Measurements from ENCODE around the gene PMIS2.
"Not testable (repeated sequence)": the region's sequence is repeated elsewhere in the genome, so short reads cannot be mapped to it uniquely, and the experiment has no call there.

Gene PMIS2

GRCh38 chr19:35595026-35595425, 9.1 kb downstream of the PMIS2 start:
- not testable (repeated sequence) for DNase-seq (ENCODE audit: low read depth)

- no peak for DNase-seq (ENCODE audit: low read depth)
These were observed 10.0 kb downstream of the PMIS2 start for GRCh38 chr19:35595928-35596327.

GRCh38 chr19:35596366-35596999, 10.5 kb downstream of the PMIS2 start:
- DNase-seq (ENCODE audit: low read depth): no peak

DNA sequence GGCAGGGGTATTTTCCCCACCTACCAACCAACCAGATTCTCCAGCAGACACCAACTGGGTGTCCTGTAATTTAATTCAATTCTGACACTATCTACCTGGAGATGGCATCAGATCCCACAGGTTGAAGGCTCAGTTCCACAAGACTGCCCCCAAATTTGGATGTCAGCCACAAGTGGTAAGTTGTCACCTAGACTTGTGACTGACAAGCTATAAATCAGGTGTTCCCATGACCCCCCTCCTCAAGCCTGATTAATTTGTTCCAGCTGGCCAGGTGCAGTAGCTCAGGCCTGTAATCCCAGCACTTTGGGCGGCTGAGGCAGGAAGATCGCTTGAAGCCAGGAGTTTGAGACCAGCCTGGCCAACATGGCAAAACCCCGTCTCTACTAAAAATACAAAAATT, 16.0 kb downstream of the PMIS2 start:
- no peak for DNase-seq (ENCODE audit: low read depth)

- not testable (repeated sequence) for DNase-seq (ENCODE audit: low read depth)
These were observed 18.5 kb downstream of the PMIS2 start for GRCh38 chr19:35604436-35604835.

- not testable (repeated sequence) for DNase-seq (ENCODE audit: low read depth)
These were observed 21.2 kb downstream of the PMIS2 start for GRCh38 chr19:35607170-35607569.

GRCh38 chr19:35607661-35608060, 21.7 kb downstream of the PMIS2 start:
- DNase-seq (ENCODE audit: low read depth): no peak

GRCh38 chr19:35608251-35608650, 22.3 kb downstream of the PMIS2 start:
- DNase-seq (ENCODE audit: low read depth): no peak

DNA sequence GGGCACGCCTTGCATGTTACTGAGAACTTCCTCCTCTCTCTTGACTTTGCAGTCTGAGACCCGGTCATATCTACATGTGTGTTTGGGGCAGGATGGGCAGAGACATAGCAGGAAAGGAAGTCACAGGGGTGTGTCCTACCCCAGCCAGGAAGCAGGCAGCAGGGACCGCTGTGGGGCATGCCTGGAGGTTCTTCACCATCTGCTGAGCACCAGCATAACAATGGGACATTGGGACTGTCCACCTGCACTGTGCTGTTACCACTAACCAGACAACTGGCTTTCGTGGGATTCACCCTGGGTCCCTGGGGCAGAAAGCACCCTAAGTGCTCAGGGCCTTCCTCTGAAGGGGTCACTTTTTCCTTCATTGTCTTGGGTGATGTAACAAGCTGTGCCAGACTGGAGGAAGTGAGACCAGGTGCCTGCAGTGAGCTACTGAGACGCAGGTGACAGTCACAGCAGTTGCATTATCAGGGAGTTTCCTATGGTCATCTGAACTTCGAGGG, 23.9 kb downstream of the PMIS2 start:
- no peak for DNase-seq (ENCODE audit: low read depth)

DNA sequence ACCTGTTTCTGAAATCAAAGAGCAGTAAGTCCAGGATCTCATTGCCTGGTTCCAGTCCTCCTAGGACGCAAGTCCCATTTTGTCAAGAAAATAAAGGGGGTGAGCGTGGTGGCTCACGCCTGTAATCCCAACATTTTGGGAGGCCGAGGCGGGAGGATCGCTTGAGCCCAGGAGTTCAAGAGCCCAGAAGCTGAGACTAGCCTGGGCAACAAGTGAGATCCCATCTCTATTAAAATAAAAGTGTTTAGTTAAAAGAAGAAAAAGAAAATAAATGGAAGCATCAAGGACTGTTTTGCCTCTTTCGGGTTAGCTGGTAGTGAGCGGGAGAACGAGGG, 26.2 kb downstream of the PMIS2 start:
- DNase-seq (ENCODE audit: low read depth): no peak

DNA sequence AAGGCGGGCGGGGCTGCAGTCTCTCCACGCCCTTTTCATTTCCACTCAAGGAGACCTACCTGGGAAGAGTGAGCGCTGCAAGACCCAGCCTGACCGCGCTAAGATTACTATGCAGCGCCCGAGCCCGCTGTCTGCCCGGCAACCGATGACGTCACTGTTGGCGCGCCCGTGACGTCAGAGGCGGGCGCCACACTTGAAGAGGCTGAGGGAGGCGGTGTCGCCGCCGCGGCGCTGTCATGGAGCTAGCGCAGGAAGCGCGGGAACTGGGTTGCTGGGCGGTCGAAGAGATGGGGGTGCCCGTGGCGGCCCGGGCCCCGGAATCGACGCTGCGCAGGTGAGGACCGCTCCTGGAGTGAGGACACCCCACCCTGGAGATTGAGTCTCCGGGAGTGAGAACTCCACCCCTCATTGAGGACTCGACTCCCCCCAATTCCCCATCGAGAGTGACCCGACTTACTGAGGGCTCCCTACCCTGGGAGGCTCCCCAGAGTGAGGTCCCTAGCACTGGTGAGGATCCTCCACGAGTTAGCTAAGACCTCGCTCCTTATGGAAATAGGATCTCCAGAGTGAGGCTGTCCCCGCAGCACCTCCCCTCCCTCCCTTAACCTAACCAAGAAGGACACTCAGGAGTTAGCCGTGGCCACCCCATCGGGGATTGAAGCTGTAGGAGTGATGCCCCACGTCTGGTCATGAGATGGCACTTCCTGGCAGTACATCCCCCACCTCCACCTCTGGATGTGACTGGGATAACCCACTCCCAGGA, 26.8 kb downstream of the PMIS2 start, which contains the start of gene HAUS5:
HAUS5 (plus strand) TSS at position 177 of the 763 bp plus-strand sequence; CDS start at position 237, 60 bp downstream.
- DNase-seq (ENCODE audit: low read depth): peak; percentile 94

DNA sequence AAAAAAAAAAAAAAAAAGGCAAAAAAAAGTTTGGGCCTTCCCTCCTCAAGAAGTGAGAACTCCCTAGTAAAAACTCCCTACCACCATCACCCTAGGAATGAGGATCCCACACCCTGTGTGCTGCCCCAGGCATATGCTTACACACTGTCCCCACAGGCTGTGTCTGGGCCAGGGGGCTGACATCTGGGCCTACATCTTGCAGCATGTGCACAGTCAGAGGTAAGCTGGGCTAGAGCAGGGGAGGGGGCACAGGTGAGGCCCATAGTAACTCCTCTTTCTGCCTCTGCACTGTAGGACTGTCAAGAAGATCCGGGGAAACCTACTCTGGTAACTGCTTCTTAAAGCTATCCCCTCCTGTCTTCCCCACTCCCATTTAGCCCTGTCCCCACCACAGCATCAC, 27.6 kb downstream of the PMIS2 start:
- no peak for DNase-seq (ENCODE audit: low read depth)

DNA sequence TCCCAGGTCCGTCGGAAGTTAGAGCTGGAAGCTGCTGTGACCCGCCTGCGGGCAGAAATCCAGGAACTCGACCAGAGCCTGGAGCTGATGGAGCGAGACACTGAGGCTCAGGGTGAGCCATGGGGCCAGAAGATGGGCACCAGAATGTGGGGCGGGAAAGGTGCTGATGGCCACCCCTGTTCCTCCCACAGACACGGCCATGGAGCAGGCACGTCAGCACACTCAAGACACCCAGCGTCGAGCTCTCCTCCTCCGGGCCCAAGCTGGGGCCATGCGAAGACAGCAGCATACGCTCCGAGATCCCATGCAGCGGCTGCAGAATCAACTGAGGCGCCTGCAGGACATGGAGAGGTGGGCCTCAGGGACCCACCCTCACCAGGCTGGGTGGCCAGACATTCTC, 29.1 kb downstream of the PMIS2 start:
- no peak for DNase-seq (ENCODE audit: low read depth)

DNA sequence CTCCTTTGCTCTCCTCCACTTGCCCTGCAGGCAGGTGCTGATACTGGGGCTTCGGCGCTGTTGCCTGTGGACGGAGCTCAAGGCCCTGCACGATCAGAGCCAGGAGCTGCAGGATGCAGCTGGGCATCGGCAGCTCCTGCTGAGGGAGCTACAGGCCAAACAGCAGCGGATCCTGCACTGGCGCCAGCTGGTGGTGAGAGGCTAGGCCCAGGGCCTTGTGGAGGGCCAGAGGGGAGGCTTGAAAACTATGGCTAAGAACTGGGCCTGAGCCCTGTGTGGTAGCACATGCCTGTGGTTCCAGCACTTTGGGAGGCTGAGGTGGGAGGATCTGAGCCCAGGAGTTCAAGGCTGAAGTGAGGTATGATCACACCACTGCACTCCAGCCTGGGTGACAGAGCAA, 32.9 kb downstream of the PMIS2 start:
- DNase-seq (ENCODE audit: low read depth): no peak

DNA sequence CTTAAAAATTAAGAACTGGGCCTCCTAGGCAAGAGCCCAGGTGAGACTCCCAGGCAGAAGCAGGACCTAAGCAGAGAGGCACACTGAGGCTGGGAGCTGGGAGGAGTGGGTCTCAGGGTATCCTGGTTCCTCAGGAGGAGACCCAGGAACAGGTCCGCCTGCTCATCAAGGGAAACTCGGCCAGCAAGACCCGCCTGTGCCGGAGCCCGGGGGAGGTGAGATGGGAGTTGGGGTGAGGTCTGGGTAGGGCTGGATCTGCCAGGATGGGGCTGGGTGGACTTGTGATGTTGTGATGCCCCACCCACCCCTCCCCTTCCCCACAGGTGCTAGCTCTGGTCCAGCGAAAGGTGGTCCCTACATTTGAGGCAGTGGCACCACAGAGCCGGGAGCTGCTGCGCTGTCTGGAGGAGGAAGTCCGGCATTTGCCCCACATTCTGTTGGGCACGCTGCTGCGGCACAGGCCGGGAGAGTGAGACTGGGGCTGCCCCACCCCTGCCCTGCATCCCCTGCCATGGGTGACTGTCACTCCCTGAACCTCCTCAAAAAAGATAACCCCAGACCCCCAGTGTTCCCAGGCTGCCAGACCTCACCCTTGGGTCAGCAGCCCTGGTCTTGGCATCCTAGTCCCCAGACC, 33.4 kb downstream of the PMIS2 start:
- no peak for DNase-seq (ENCODE audit: low read depth)

- no peak for DNase-seq (ENCODE audit: low read depth)
These were observed 34.0 kb downstream of the PMIS2 start for GRCh38 chr19:35620001-35620400.

- DNase-seq (ENCODE audit: low read depth): no peak
These were observed 35.7 kb downstream of the PMIS2 start for GRCh38 chr19:35621708-35622107.

- DNase-seq (ENCODE audit: low read depth): no peak
These were observed 36.8 kb downstream of the PMIS2 start for GRCh38 chr19:35622750-35623149.

DNA sequence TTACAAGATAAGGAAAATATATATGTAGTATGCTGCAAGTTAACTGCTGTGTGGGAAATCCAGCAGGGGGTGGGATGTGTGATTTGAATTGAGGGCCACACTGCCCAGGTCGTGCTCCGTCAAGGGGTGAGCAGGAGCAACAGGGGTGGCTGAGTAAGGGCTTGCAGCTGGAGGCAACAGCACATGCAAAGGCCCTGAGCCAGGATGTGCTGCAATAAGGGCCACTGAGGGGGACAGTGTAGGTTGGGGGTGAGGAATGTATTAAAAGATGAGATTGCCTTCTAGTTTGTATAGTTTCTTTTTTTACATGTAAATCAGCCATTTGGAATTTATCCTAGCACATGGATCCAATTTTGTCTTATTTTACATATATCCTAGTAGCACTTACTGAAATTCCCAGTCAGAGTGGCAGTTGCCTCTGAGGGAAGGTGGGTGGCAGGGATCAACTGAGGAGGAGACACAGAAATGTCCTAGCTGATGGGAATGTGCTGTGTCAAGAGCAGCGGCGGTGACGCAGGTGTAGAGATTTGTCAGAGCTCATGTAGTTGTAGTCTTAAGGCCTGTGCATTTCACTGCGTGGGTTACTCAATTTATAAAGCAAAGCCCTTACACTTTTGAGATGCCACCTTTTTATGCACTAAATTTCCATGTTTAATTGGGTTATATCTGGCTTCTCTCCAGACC, 37.5 kb downstream of the PMIS2 start:
- no peak for DNase-seq (ENCODE audit: low read depth)

GRCh38 chr19:35628264-35628564, 42.2 kb downstream of the PMIS2 start:
- DNase-seq (ENCODE audit: low read depth): no peak

GRCh38 chr19:35628565-35629331, 42.8 kb downstream of the PMIS2 start, which contains the start of gene RBM42:
RBM42 (plus strand) TSS chr19:35629036; CDS start chr19:35629154, 118 bp downstream.
- peak; percentile 97 for DNase-seq (ENCODE audit: low read depth)

DNA sequence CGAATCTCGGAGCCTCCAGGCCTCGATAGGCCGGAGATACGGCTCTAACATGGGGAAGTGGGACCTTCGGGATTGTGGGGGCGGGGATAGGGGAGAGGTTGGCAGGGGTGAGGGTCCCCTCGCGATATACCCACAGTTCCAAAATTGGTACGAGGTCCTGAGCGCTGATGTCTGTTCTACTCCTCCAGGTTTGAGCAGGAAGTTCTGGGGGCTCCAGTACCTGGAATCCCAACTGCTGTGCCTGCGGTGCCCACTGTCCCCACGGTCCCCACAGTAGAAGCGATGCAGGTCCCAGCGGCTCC, 43.3 kb downstream of the PMIS2 start:
- no peak for DNase-seq (ENCODE audit: low read depth)

Measured in stimulated activated CD8-positive, alpha-beta memory T cell treated with anti-CD3 and anti-CD28 coated beads, Interleukin-7, amount 100 ng/mL, for 24 hours (primary cell).